K562 (cell line): ENCODE measurements around the gene REEP6. TPM values are rescaled to one million over a fixed set of nuclear protein-coding genes. Genes with fewer than 3 reads are reported as not detected.

Experiments used
- CHD4 ChIP-seq: fragments of 200-600 bp; sonication (generic); IDR thresholded peaks from 3 replicates; pipeline ENCODE4 v1.6.1; 2012; ENCODE audit warnings: low read depth, mild to moderate bottlenecking, mixed read lengths, low read length, inconsistent platforms; ENCODE audit not compliant: insufficient read depth, insufficient replicate concordance, poor library complexity, severe bottlenecking
- FOXJ2 ChIP-seq: fragments of 200-800 bp; sonication (Bioruptor generic); IDR thresholded peaks from 2 replicates; pipeline ENCODE4 v1.6.1; 2016; ENCODE audit warnings: missing genetic modification characterization, missing compliant biosample characterization
- KLF1 ChIP-seq: fragments of 450-650 bp; IDR thresholded peaks from 2 replicates; pipeline ENCODE4 v1.6.1; 2016; ENCODE audit warnings: missing genetic modification characterization, missing compliant biosample characterization
- MYNN ChIP-seq, 2 experiments: sonication (generic); formaldehyde crosslinking in 1 of 2; IDR thresholded peaks; 2 replicates each; pipeline versions ENCODE4 v1.5.0 to v1.6.1; 2016 to 2020; ENCODE audit warnings: antibody characterized with exemption in 1 of 2, missing genetic modification reagents in 1 of 2
- PCBP2 ChIP-seq: fragments of 200-400 bp; formaldehyde crosslinking; IDR thresholded peaks from 2 replicates; pipeline ENCODE4 v1.6.1; 2018; ENCODE audit warnings: low read length, low read depth, mild to moderate bottlenecking, moderate library complexity; ENCODE audit not compliant: poor library complexity, severe bottlenecking
- RBM22 ChIP-seq: fragments of 200-400 bp; formaldehyde crosslinking; IDR thresholded peaks from 2 replicates; pipeline ENCODE4 v1.6.1; 2018; ENCODE audit warnings: low read length, low read depth; ENCODE audit not compliant: poor library complexity, severe bottlenecking
- SIN3A ChIP-seq, 2 experiments: fragments of 150-350 bp in 1 of 2; IDR thresholded peaks; 2 replicates each; pipeline ENCODE4 v1.6.1; 2011 to 2016; ENCODE audit warnings: borderline replicate concordance in 2 of 2, low read depth in 2 of 2, low read length in 2 of 2, mild to moderate bottlenecking in 2 of 2, moderate library complexity in 2 of 2; ENCODE audit not compliant: control insufficient read depth in 1 of 2
- SIRT6 ChIP-seq: IDR thresholded peaks from one replicate; pipeline ENCODE4 v1.6.1; 2012; ENCODE audit warnings: low read depth, mild to moderate bottlenecking, control low read depth, inconsistent platforms, low read length, moderate library complexity
- ZBTB7A ChIP-seq: IDR thresholded peaks from 2 replicates; pipeline ENCODE4 v1.6.1; 2011; ENCODE audit warnings: low read depth, mild to moderate bottlenecking, low read length, moderate library complexity, borderline replicate concordance; ENCODE audit not compliant: control insufficient read depth
- ZNF124 ChIP-seq: sonication (generic); formaldehyde crosslinking; IDR thresholded peaks from 2 replicates; pipeline ENCODE4 v1.8.1; 2022; ENCODE audit warnings: missing genetic modification reagents
- ZNF668 ChIP-seq: fragments of 250-450 bp; sonication (Bioruptor Pico); IDR thresholded peaks from 2 replicates; pipeline ENCODE4 v1.8.0; 2022; ENCODE audit warnings: mild to moderate bottlenecking, inconsistent platforms
- ZNF780A ChIP-seq: fragments of 250-450 bp; sonication (Bioruptor Pico); IDR thresholded peaks from 2 replicates; pipeline ENCODE4 v1.5.0; 2021; ENCODE audit warnings: mild to moderate bottlenecking
- polyA plus RNA-seq, 8 experiments: library from polyadenylated mRNA; depleted of rRNA in 4 of 8; stranded (reverse) in 5 of 8; unstranded in 3 of 8; fragments of >200 nt; fragmentation: Nextera tagmentation in 2 of 8; fragmentation: Illumina TruSeq in 1 of 8; extraction: Ambion mirVana in 2 of 8; extraction: Trizol in 1 of 8; gene quantifications; 2 replicates each; pipeline versions ENCODE4 v1.2.1 to v1.2.3, GENCODE V29; 2011 to 2014; ENCODE audit warnings: inconsistent platforms in 1 of 8, missing spikeins in 1 of 8
- total RNA-seq, 7 experiments: library from RNA; depleted of rRNA in 6 of 7; stranded (reverse); fragments of >200 nt in 6 of 7; fragmentation: Illumina TruSeq in 2 of 7; extraction: Trizol in 2 of 7; gene quantifications; 2 replicates each; pipeline versions ENCODE4 v1.2.1 to v1.2.3, GENCODE V29; 2011 to 2021; ENCODE audit warnings: low replicate concordance in 1 of 7
- TF ChIP-seq, protein P1 (sequence below): IDR thresholded peaks from 2 replicates; pipeline ENCODE4 v1.6.1; 2012; ENCODE audit warnings: low read depth, low read length, improper control_type of control experiment, borderline replicate concordance
- TF ChIP-seq, protein P2 (sequence below): sonication (generic); formaldehyde crosslinking; IDR thresholded peaks from 2 replicates; pipeline ENCODE4 v1.8.0; 2022; ENCODE audit warnings: missing genetic modification reagents, mild to moderate bottlenecking, borderline replicate concordance
- TF ChIP-seq, protein P3 (sequence below): fragments of 250-450 bp; sonication (Bioruptor Pico); IDR thresholded peaks from 2 replicates; pipeline ENCODE4 v1.8.0; 2022; ENCODE audit warnings: moderate library complexity, mild to moderate bottlenecking, inconsistent platforms
- TF ChIP-seq, protein P4 (sequence below): sonication (generic); formaldehyde crosslinking; IDR thresholded peaks from 2 replicates; pipeline ENCODE4 v1.8.0; 2023; ENCODE audit warnings: mild to moderate bottlenecking, missing genetic modification reagents

The REEP6 gene
- total and polyA plus RNA-seq, 9 of the 15 experiments (the other 6 are each of a cell fraction or from before 2014, with no cell fraction given) = 1.2 to 64.2 (median 12.7) TPM

DNA sequence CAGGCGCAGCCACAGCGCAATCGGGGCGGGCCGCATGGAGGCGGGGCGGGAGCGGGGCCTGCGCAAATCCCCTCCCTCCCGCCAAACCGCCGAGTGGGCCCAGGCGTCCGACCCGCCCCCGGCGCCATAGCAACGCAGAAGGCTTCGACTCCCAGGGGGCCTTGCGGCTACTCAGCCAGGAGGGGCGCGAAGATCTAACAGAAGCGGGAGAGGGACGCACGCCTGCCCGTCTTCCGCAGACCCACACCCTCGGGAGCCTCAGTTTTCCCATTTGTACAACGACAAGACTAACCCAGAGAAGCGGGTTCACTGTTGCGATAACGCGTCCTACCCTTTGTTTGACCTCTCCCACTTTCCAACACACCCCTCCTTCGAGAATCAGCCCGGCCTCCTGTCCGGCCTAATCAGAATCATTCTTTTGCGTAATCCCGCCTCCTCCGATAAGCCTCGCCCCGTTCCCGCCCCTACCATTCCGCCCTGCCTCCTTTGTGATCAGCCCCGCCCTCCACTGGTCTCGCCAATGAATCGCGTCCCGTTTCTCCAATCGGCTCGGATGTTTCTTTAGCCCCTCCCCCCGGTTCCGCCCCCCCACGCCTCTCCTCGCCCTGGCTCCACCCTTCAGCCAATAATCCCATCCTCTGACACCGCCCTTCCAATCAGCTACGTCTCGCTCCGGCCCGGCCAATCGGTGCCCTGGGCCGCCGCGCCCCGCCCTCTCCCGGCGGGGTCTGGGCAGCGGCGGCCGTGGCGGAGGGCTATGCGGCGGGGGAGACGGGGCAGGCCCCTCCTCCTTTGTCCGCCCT, 469 bp upstream of the REEP6 start, which contains the start of gene PCSK4 (continued):
- TF ChIP-seq, protein P1, sequence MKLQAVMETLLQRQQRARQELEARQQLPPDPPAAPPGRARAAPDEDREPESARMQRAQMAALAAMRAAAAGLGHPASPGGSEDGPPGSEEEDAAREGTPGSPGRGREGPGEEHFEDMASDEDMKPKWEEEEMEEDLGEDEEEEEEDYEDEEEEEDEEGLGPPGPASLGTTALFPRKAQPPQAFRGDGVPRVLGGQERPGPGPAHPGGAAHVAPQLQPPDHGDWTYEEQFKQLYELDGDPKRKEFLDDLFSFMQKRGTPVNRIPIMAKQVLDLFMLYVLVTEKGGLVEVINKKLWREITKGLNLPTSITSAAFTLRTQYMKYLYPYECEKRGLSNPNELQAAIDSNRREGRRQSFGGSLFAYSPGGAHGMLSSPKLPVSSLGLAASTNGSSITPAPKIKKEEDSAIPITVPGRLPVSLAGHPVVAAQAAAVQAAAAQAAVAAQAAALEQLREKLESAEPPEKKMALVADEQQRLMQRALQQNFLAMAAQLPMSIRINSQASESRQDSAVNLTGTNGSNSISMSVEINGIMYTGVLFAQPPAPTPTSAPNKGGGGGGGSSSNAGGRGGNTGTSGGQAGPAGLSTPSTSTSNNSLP = peak; percentile 67; the same call in 1 of the 2 replicates
- TF ChIP-seq KLF1 (no peak), CHD4 (no peak), PCBP2 (no peak), RBM22 (peak; percentile 94), MYNN (IDR thresholded peaks at IDR 0.05) (no peak), MYNN (CRISPR knock-in tag; IDR thresholded peaks at IDR 0.05) (no peak), FOXJ2 (tag) (0 out of 2 replicates have a peak, but pooled peaks have one; percentile 43), ZNF124 (CRISPR knock-in tag) (no peak), SIN3A (IDR thresholded peaks at IDR 0.05; ENCODE audit: borderline replicate concordance in 2 of 2, control insufficient read depth in 1 of 2, low read depth in 2 of 2, low read length in 2 of 2) (peak; percentile 90 to 93; a peak in 3 of 4 replicates), ZNF780A (CRISPR knock-in tag) (no peak), SIRT6 (no peak), ZBTB7A (peak; percentile 37; the same call in 1 of the 2 replicates), ZNF668 (CRISPR knock-in tag) (no peak)
- TF ChIP-seq, protein P2, sequence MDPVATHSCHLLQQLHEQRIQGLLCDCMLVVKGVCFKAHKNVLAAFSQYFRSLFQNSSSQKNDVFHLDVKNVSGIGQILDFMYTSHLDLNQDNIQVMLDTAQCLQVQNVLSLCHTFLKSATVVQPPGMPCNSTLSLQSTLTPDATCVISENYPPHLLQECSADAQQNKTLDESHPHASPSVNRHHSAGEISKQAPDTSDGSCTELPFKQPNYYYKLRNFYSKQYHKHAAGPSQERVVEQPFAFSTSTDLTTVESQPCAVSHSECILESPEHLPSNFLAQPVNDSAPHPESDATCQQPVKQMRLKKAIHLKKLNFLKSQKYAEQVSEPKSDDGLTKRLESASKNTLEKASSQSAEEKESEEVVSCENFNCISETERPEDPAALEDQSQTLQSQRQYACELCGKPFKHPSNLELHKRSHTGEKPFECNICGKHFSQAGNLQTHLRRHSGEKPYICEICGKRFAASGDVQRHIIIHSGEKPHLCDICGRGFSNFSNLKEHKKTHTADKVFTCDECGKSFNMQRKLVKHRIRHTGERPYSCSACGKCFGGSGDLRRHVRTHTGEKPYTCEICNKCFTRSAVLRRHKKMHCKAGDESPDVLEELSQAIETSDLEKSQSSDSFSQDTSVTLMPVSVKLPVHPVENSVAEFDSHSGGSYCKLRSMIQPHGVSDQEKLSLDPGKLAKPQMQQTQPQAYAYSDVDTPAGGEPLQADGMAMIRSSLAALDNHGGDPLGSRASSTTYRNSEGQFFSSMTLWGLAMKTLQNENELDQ (CRISPR knock-in tag) = no peak
- TF ChIP-seq, protein P3, sequence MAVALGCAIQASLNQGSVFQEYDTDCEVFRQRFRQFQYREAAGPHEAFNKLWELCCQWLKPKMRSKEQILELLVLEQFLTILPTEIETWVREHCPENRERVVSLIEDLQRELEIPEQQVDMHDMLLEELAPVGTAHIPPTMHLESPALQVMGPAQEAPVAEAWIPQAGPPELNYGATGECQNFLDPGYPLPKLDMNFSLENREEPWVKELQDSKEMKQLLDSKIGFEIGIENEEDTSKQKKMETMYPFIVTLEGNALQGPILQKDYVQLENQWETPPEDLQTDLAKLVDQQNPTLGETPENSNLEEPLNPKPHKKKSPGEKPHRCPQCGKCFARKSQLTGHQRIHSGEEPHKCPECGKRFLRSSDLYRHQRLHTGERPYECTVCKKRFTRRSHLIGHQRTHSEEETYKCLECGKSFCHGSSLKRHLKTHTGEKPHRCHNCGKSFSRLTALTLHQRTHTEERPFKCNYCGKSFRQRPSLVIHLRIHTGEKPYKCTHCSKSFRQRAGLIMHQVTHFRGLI (CRISPR knock-in tag) = no peak
- TF ChIP-seq, protein P4, sequence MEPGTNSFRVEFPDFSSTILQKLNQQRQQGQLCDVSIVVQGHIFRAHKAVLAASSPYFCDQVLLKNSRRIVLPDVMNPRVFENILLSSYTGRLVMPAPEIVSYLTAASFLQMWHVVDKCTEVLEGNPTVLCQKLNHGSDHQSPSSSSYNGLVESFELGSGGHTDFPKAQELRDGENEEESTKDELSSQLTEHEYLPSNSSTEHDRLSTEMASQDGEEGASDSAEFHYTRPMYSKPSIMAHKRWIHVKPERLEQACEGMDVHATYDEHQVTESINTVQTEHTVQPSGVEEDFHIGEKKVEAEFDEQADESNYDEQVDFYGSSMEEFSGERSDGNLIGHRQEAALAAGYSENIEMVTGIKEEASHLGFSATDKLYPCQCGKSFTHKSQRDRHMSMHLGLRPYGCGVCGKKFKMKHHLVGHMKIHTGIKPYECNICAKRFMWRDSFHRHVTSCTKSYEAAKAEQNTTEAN (CRISPR knock-in tag) = no peak
